HEK293T (cell line): ENCODE measurements around the gene NPEPPS.
A peak's percentile ranks its signal among the peaks of the same experiment; 100 is the strongest.

Experiments used
- CTCF ChIA-PET: fragments of 350-600 bp; formaldehyde crosslinking; extraction: SDS; loops from one replicate; lab custom pipeline; 2021; ENCODE audit warnings: antibody characterized with exemption, inconsistent platforms; lab: Yijun Ruan, JAX
- POLR2A ChIA-PET: fragments of 350-600 bp; formaldehyde crosslinking; extraction: SDS; loops from one replicate; lab custom pipeline; 2020; ENCODE audit warnings: antibody characterized with exemption, inconsistent platforms; lab: Yijun Ruan, JAX
- DNase-seq: peaks from one replicate; pipeline ENCODE4 v3.0.0; 2012; ENCODE audit warnings: mixed read lengths; ENCODE audit errors: extremely low spot score
- ARNT ChIP-seq: fragments of 450-650 bp; IDR thresholded peaks from 2 replicates; pipeline ENCODE4 v1.6.1; 2017; ENCODE audit warnings: mild to moderate bottlenecking
- BHLHE40 ChIP-seq: fragments of 450-650 bp; IDR thresholded peaks from 2 replicates; pipeline ENCODE4 v1.6.1; 2016; ENCODE audit warnings: mild to moderate bottlenecking, moderate library complexity, borderline replicate concordance
- CTBP1 ChIP-seq: fragments of 450-650 bp; IDR thresholded peaks from 2 replicates; pipeline ENCODE4 v1.6.1; 2016; ENCODE audit warnings: borderline replicate concordance
- ELF4 ChIP-seq: fragments of 450-650 bp; IDR thresholded peaks from 2 replicates; pipeline ENCODE4 v1.6.1; 2017; ENCODE audit warnings: antibody characterized with exemption
- FOXA1 ChIP-seq: fragments of 450-650 bp; IDR thresholded peaks from 2 replicates; pipeline ENCODE4 v1.6.1; 2016; ENCODE audit warnings: mild to moderate bottlenecking
- FOXK2 ChIP-seq: fragments of 450-650 bp; IDR thresholded peaks from 2 replicates; pipeline ENCODE4 v1.6.1; 2016; ENCODE audit warnings: mild to moderate bottlenecking
- FOXM1 ChIP-seq: fragments of 450-650 bp; IDR thresholded peaks from 2 replicates; pipeline ENCODE4 v1.6.1; 2017; ENCODE audit warnings: mild to moderate bottlenecking, borderline replicate concordance
- HDGF ChIP-seq: fragments of 450-650 bp; IDR thresholded peaks from 2 replicates; pipeline ENCODE4 v1.6.1; 2017; ENCODE audit warnings: antibody characterized with exemption, borderline replicate concordance
- L3MBTL2 ChIP-seq: fragments of 450-650 bp; conservative IDR thresholded peaks from 2 replicates; pipeline ENCODE4 v1.6.1; 2016; ENCODE audit warnings: mild to moderate bottlenecking
- LEF1 ChIP-seq: fragments of 450-650 bp; IDR thresholded peaks from 2 replicates; pipeline ENCODE4 v1.6.1; 2017; ENCODE audit warnings: mild to moderate bottlenecking, borderline replicate concordance
- NFRKB ChIP-seq: fragments of 450-650 bp; IDR thresholded peaks from 2 replicates; pipeline ENCODE4 v1.6.1; 2016; ENCODE audit warnings: mild to moderate bottlenecking, moderate library complexity
- SP1 ChIP-seq: fragments of 450-650 bp; IDR thresholded peaks from 2 replicates; pipeline ENCODE4 v1.6.1; 2017
- SUZ12 ChIP-seq: fragments of 450-650 bp; IDR thresholded peaks from 2 replicates; pipeline ENCODE4 v1.6.1; 2016; ENCODE audit warnings: mild to moderate bottlenecking
- TARDBP ChIP-seq: fragments of 450-650 bp; IDR thresholded peaks from 2 replicates; pipeline ENCODE4 v1.6.1; 2016
- ZNF384 ChIP-seq: fragments of 450-650 bp; IDR thresholded peaks from 2 replicates; pipeline ENCODE4 v1.6.1; 2016
- TF ChIP-seq, protein P1 (sequence below): fragments of 450-650 bp; IDR thresholded peaks from 2 replicates; pipeline ENCODE4 v1.6.1; 2016

NPEPPS gene

DNA sequence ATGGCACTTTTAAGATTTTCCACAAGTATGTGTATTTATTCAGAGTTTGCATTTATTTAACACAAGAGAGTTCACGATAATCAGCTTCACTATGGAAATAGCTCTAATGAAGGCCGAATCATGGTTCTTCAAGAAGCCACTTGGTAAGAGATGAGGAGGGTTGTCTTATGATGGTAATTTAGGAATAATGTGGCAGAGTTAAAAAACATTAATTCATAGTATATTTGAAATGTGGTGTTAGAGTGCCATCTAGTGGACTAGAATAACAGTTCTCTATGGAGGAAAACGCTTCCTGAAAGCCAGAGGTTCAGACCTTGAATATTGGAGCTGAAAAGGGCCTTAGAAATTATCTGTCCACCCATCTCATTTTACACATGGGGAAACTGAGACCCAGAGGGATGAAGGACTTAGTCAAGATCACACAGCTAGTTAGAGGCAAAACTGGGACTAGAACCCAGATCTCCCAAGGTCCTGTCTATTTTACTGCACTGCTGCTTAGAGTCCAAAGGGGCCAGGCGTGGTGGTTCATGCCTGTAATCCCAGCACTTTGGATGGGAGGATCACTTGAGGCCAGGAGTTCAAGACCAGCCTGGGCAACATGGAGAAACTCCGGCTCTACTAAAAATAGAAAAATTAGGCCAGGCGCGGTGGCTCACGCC lies 85.0 kb downstream of the NPEPPS start:
- POLR2A ChIA-PET: interaction anchor here (1.0 kb wide), 1 partner anchor 34 kb away, joined by 3 read pairs; the partner anchor contains the start of gene KPNB1
- TF ChIP-seq SUZ12: no peak
- no peak for TF ChIP-seq L3MBTL2
- no peak for TF ChIP-seq FOXA1
- TF ChIP-seq BHLHE40: no peak
- TF ChIP-seq FOXK2: no peak
- TF ChIP-seq ZNF384: no peak
- no peak for TF ChIP-seq SP1
- TF ChIP-seq LEF1: no peak
- TF ChIP-seq CTBP1: no peak
- TF ChIP-seq ELF4: no peak
- no peak for TF ChIP-seq ARNT
- no peak for TF ChIP-seq NFRKB
- no peak for TF ChIP-seq FOXM1
- TF ChIP-seq TARDBP: no peak
- peak; percentile 39 for DNase-seq
- CTCF ChIA-PET: interaction anchor here (0.6 to 1.0 kb wide), 7 partner anchors 10 to 192 kb away, joined by 3 to 5 read pairs (median 4); no protein-coding TSS in a partner anchor

GRCh38 chr17:47618410-47618809 lies 87.5 kb downstream of the NPEPPS start:
- ChIA-PET CTCF (interaction anchor here (0.7 to 1.6 kb wide), 4 partner anchors 9 to 118 kb away, joined by 3 to 4 read pairs (median 3); no protein-coding TSS in a partner anchor), POLR2A (interaction anchor here (1.8 to 2.1 kb wide), 2 partner anchors 31 to 32 kb away, joined by 5 to 7 read pairs; partner anchors contain the start of gene KPNB1)
- peak; percentile 19 for DNase-seq
- no peak for TF ChIP-seq FOXM1
- TF ChIP-seq, protein P1, sequence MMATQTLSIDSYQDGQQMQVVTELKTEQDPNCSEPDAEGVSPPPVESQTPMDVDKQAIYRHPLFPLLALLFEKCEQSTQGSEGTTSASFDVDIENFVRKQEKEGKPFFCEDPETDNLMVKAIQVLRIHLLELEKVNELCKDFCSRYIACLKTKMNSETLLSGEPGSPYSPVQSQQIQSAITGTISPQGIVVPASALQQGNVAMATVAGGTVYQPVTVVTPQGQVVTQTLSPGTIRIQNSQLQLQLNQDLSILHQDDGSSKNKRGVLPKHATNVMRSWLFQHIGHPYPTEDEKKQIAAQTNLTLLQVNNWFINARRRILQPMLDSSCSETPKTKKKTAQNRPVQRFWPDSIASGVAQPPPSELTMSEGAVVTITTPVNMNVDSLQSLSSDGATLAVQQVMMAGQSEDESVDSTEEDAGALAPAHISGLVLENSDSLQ: no peak
- no peak for TF ChIP-seq BHLHE40

- TF ChIP-seq BHLHE40 (no peak), CTBP1 (no peak), NFRKB (no peak), TARDBP (no peak), ARNT (no peak), ELF4 (no peak)
- DNase-seq: no peak
- POLR2A ChIA-PET: interaction anchor here (1.3 kb wide), 1 partner anchor 29 kb away, joined by 3 read pairs; the partner anchor contains the start of gene KPNB1
- CTCF ChIA-PET: no interaction called here
These were observed 89.8 kb downstream of the NPEPPS start for GRCh38 chr17:47620503-47621245.

DNA sequence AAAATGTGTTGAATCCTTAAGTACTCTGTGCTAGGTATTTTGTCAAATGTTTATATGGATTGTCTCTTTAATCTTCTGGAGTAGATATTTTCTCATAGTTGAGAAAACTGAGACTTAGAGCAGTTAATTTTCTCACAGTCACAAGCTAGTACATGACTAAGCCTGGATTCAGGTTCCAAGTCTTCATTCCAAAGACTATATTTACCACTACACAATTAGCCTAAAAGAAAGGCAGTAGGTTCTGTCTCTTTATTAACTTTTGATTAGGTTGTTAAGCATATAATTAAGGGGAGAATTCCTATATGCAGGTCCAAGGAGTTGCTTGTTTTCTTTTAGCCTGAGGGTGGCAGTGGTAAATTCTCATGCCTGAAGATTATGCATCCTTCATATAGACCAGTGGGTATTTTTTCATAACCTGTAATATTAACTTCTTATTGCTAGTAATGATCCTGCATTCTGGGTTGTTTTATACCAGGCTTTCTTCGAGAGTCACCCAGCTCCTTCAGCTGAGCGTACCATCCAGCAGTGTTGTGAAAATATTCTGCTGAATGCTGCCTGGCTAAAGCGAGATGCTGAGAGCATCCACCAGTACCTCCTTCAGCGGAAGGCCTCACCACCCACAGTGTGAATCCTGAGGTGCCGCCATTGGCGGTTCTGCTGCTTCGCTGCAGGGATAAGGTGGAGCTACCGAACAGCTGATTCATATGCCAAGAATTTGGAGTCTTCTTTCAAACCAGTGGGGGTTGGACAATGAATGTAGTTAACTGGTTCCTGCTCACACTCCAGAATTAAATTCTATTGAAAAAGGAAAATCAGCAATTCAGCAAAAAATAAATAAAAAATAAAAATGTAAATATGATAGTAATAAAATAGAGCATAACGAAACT lies 90.6 kb downstream of the NPEPPS start:
- CTCF ChIA-PET: no interaction called here
- DNase-seq: peak; percentile 20
- POLR2A ChIA-PET: interaction anchor here (1.2 kb wide), 1 partner anchor 28 kb away, joined by 4 read pairs; the partner anchor contains the start of gene KPNB1
- TF ChIP-seq BHLHE40 (no peak), ZNF384 (no peak), LEF1 (no peak), FOXK2 (no peak), FOXM1 (no peak), CTBP1 (no peak), NFRKB (no peak), ARNT (no peak), SP1 (no peak), L3MBTL2 (no peak), SUZ12 (no peak), HDGF (no peak), TARDBP (no peak)
- TF ChIP-seq, protein P1: no peak

DNA sequence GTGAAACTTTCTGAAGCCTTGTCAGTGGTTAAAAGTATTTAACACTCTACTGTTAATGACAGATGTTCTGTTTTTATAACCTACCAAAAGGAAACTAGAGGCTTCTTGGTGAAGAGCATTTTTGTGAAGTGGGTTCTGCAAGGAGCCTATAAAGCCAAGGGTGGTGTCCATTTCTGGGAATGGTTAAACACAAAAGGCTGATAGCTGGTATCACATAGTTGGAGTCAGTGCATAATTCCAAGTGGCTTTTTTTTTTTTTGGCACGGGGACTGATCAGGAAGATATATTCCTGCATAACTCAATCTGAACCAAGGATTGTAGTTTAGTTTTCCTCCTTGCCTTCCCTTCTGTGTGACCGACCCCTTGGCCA lies 91.3 kb downstream of the NPEPPS start:
- TF ChIP-seq FOXK2 (no peak), CTBP1 (no peak)
- no peak for DNase-seq
- ChIA-PET CTCF (no interaction called here), POLR2A (interaction anchor here (1.2 kb wide), 1 partner anchor 27 kb away, joined by 4 read pairs; the partner anchor contains the start of gene KPNB1)

GRCh38 chr17:47624727-47625068 lies 93.8 kb downstream of the NPEPPS start:
- CTCF ChIA-PET: no interaction called here
- POLR2A ChIA-PET: interaction anchor here (1.8 kb wide), 1 partner anchor 25 kb away, joined by 6 read pairs; the partner anchor contains the start of gene KPNB1
- no peak for DNase-seq
- TF ChIP-seq FOXA1 (no peak), ZNF384 (0 out of 2 replicates have a peak, but pooled peaks have one; percentile 30)
